WTC11 (cell line): ENCODE results near the gene ALPI.

Experiments
- ATF2 ChIP-seq: sonication (generic); formaldehyde crosslinking; IDR thresholded peaks from 2 replicates; pipeline ENCODE4 v1.8.1; 2022; ENCODE audit warnings: low read depth, missing genetic modification reagents, borderline replicate concordance
- ETV6 ChIP-seq: sonication (generic); formaldehyde crosslinking; IDR thresholded peaks from 2 replicates; pipeline ENCODE4 v1.8.1; 2022; ENCODE audit warnings: mild to moderate bottlenecking, missing genetic modification reagents
- FOXJ3 ChIP-seq: sonication (generic); formaldehyde crosslinking; IDR thresholded peaks from 2 replicates; pipeline ENCODE4 v1.9.0; 2021; ENCODE audit warnings: missing genetic modification reagents, mild to moderate bottlenecking, borderline replicate concordance
- NR2C2 ChIP-seq: sonication (generic); formaldehyde crosslinking; IDR thresholded peaks from 2 replicates; pipeline ENCODE4 v1.8.0; 2022; ENCODE audit warnings: mild to moderate bottlenecking, missing genetic modification reagents
- ZNF121 ChIP-seq: sonication (generic); formaldehyde crosslinking; IDR thresholded peaks from 2 replicates; pipeline ENCODE4 v1.8.0; 2023; ENCODE audit warnings: missing genetic modification reagents
- ZNF317 ChIP-seq: sonication (generic); formaldehyde crosslinking; IDR thresholded peaks from 2 replicates; pipeline ENCODE4 v1.8.1; 2023; ENCODE audit warnings: low read depth, mild to moderate bottlenecking, moderate library complexity, missing genetic modification reagents, borderline replicate concordance
- TF ChIP-seq, protein P1 (sequence below): fragments of 200-600 bp; IDR thresholded peaks from 2 replicates; pipeline ENCODE4 v1.8.0; 2022; ENCODE audit warnings: antibody characterized with exemption
- TF ChIP-seq, protein P2 (sequence below): sonication (generic); formaldehyde crosslinking; IDR thresholded peaks from 2 replicates; pipeline ENCODE4 v1.8.1; 2022; ENCODE audit warnings: mild to moderate bottlenecking, moderate library complexity, missing genetic modification reagents

DNA sequence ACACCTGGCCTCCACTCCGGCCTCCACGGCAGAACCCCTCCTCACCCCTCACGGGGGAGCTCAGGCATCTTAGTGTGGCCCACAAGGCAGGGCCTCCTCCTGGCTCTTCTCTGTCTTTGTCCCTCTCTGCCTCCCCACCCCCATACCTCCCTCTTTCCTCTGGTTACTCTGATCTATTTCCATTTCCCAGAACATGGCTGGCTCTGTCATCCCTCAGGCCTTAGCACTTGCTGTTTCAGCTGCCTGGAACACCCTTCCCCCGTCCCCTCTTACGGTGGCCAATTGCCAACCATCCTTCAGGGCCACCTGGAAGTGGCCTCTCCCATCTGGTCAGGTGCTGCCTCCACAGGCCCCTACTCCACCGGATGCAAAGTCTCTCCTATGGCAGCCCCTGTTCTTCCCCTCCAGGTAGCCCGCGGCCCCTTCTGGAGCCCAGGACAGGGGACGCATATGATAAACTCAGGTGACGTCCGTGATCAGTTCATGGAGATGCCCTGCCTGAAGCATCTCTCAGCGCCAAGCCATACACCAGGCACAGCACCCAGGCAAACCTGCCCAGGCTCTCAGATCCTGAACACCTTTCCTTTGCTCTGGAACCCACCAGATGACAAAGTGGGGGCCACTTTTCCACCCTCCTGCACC, 35.3 kb downstream of the ALPI start:
- no peak for TF ChIP-seq NR2C2
- TF ChIP-seq, protein P1, sequence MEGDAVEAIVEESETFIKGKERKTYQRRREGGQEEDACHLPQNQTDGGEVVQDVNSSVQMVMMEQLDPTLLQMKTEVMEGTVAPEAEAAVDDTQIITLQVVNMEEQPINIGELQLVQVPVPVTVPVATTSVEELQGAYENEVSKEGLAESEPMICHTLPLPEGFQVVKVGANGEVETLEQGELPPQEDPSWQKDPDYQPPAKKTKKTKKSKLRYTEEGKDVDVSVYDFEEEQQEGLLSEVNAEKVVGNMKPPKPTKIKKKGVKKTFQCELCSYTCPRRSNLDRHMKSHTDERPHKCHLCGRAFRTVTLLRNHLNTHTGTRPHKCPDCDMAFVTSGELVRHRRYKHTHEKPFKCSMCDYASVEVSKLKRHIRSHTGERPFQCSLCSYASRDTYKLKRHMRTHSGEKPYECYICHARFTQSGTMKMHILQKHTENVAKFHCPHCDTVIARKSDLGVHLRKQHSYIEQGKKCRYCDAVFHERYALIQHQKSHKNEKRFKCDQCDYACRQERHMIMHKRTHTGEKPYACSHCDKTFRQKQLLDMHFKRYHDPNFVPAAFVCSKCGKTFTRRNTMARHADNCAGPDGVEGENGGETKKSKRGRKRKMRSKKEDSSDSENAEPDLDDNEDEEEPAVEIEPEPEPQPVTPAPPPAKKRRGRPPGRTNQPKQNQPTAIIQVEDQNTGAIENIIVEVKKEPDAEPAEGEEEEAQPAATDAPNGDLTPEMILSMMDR, result no peak
- TF ChIP-seq ATF2, result no peak
- TF ChIP-seq, protein P2, sequence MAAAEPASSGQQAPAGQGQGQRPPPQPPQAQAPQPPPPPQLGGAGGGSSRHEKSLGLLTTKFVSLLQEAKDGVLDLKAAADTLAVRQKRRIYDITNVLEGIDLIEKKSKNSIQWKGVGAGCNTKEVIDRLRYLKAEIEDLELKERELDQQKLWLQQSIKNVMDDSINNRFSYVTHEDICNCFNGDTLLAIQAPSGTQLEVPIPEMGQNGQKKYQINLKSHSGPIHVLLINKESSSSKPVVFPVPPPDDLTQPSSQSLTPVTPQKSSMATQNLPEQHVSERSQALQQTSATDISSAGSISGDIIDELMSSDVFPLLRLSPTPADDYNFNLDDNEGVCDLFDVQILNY, result no peak
- TF ChIP-seq FOXJ3, result no peak
- no peak for TF ChIP-seq ZNF317
- no peak for TF ChIP-seq ZNF121 (CRISPR knock-in tag)
- TF ChIP-seq ETV6 (CRISPR knock-in tag), result no peak
